Measurements from ENCODE around the gene RHOT2. TPM values are rescaled to one million over a fixed set of nuclear protein-coding genes. Genes with fewer than 3 reads are reported as not detected.
A peak's percentile ranks its signal among the peaks of the same experiment; 100 is the strongest.

Gene RHOT2
- total and polyA plus RNA-seq, 9 of the 15 experiments (the other 6 are each of a cell fraction or from before 2014, with no cell fraction given), result 5.0 to 373 (median 112) TPM

- peak; percentile 23; the same call in 1 of the 2 replicates for TF ChIP-seq CXXC5 (CRISPR knock-in tag; IDR thresholded peaks at IDR 0.05)
- TF ChIP-seq ZZZ3 (IDR thresholded peaks at IDR 0.05), result no peak
- TF ChIP-seq IFI16 (CRISPR knock-in tag; IDR thresholded peaks at IDR 0.05), result no peak
- no peak for TF ChIP-seq ZEB2 (IDR thresholded peaks at IDR 0.05)
- peak; percentile 60; the same call in 1 of the 2 replicates for TF ChIP-seq E2F1 (CRISPR knock-in tag; IDR thresholded peaks at IDR 0.05)
- no peak for TF ChIP-seq RNF219 (CRISPR knock-in tag; IDR thresholded peaks at IDR 0.05)
- TF ChIP-seq TEAD1 (CRISPR knock-in tag; IDR thresholded peaks at IDR 0.05), result peak in 1 of 2 experiments; percentile 79; a peak in 1 of 4 replicates
- no peak for TF ChIP-seq RBBP5 (IDR thresholded peaks at IDR 0.05; ENCODE audit: borderline replicate concordance, insufficient read depth, low read length, poor library complexity, severe bottlenecking)
- no peak for TF ChIP-seq DACH1 (IDR thresholded peaks at IDR 0.05; ENCODE audit: partially characterized antibody)
- TF ChIP-seq THRA (IDR thresholded peaks at IDR 0.05), result no peak
- TF ChIP-seq GTF3C2 (IDR thresholded peaks at IDR 0.05; ENCODE audit: borderline replicate concordance, extremely low read depth, insufficient read length), result no peak
- 0 out of 4 replicates have a peak, but pooled peaks of 1 of the 2 experiments have one; percentile 40 for TF ChIP-seq FOXA3 (CRISPR knock-in tag; conservative IDR thresholded peaks at IDR 0.05 in 1 of 2, IDR thresholded peaks at IDR 0.05 in 1 of 2)
- TF ChIP-seq OTX1 (CRISPR knock-in tag; IDR thresholded peaks at IDR 0.05), result no peak
- peak; percentile 84; the same call in 1 of the 2 replicates for TF ChIP-seq PRMT5 (CRISPR knock-in tag; IDR thresholded peaks at IDR 0.05)
- no peak for TF ChIP-seq CTCFL (IDR thresholded peaks at IDR 0.05; ENCODE audit: borderline replicate concordance, insufficient read depth, low read depth, low read length, poor library complexity, severe bottlenecking)
Measured at GRCh38 chr16:700684-701584, 33.0 kb downstream of the RHOT2 start (continued).

Data from K562 (cell line).